ENCODE results near the gene UBE2G1.

- TF ChIP-seq CTCF (IDR thresholded peaks at IDR 0.05), result no peak
- no peak for TF ChIP-seq POLR2A (IDR thresholded peaks at IDR 0.05)
These were observed 130.8 kb downstream of the UBE2G1 start for GRCh38 chr17:4235372-4236279.

Data from prostate gland (tissue), 2 donors.